ENCODE results near the gene CAMKK2.
"Not testable (repeated sequence)": the region's sequence is repeated elsewhere in the genome, so short reads cannot be mapped to it uniquely, and the experiment has no call there.

DNA sequence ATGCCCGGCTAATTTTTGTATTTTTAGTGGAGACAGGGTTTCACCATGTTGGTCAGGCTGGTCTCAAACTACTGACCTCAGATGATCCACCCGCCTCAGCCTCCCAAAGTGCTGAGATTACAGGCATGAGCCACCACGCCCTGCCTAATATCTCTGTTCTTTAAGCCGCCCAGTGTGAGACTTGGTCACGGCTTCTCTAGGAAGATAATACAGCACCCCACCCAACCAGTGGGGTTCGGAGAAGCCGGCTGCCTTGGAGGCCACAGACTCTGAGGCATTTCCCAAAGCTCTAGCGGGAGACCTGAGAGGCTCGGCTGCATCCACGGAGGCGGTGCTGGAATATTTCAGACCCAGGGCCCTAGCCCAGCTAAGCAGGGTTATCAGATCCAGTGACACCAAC is 13.6 kb downstream of the CAMKK2 start:
- not testable (repeated sequence) for TF ChIP-seq CTBP1 (IDR thresholded peaks at IDR 0.05; ENCODE audit: borderline replicate concordance); FOXM1 (IDR thresholded peaks at IDR 0.05; ENCODE audit: borderline replicate concordance); HDGF (IDR thresholded peaks at IDR 0.05; ENCODE audit: borderline replicate concordance); FOXK2 (IDR thresholded peaks at IDR 0.05); SUZ12 (IDR thresholded peaks at IDR 0.05); NFRKB (IDR thresholded peaks at IDR 0.05)

Data from HEK293T (cell line).